Stimulated activated CD8-positive, alpha-beta memory T cell treated with anti-CD3 and anti-CD28 coated beads, Interleukin-2, amount 100 ng/mL, for 1 hour (primary cell): ENCODE results near the gene PEPD.

Experiments used
- DNase-seq, 2 donors: peaks; one replicate each; pipeline ENCODE4 v3.0.0-alpha.2; 2020; ENCODE audit warnings: low read depth in 2 of 2

Gene PEPD

DNA sequence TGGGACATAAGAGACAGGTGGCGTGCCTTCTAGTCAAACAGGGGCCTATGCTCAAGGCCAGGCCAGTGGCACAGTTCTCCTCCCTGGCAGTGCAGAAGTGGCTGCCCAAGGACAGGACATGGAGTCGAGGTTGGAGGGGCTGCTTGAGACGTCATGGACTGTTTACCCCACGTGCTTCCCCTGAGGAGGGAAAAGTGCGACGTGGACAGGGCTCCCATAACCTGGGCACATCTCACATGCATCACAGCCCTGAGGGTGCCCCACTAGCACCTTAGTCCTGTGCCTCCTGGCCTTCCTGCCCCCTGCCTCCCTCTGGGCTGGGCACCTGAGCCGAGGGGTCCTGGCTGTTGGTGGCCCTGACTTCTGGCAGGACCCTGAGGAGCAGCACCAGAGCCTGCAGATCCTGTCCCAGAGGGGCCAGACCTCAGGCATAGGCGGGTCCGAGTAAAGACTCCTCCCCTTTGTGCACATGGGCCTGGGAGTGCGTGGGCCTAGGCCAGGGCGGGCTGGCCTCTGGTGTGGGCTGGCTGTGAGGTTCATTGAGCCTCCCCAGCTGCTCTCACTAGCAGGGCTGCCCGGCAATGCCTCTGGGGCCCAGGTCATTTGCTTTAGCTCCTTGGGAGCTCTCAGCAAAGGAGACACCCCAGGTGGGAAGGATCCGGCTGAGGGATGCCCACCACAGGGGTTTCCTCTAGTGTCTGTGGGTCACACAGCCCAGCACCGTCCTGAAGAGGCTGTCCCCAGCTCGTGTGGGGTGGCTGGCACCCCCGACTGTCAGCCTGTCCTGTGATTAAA is 82.4 kb downstream of the PEPD start:
- no peak for DNase-seq

DNA sequence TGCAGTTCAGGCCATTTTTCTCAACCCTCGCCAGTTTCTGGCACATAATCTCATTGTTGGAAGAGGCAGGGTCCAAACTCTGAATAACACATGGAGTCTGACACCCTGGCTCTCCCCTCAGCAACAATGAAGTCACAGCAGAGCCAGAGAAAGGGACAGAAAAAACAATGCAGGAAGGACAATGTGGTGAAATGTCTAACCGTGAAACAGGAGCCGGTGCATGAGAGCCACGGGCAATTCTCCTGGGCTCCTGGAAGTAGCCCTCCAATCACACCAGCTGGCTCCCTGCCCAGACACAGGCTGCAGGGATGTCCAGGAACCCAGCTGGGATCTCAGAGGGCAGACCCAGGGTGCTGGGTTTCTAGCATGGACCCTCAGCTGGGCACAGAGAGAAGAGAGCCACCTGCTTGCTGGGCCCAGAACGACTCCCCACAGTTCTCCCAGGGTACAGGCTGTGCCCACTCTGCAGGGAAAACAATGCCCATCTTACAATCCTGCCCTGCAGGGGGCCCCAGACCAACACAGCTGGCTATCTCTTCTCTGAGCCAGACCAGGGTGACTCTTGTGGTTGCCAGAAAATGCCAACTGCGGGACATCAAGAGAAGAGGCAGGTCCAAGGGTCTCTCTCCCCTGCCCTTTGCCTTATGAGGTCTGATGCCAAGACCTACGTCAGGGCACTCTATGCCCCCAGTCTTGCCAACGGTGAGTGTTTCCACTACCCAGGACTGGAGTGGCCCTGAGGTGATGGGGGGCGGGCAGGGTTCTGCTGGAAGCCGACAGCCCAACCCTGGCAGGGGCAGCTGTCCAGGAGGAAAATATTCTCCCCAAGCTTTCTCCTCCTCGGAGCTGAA is 83.5 kb downstream of the PEPD start:
- DNase-seq = no peak

DNA sequence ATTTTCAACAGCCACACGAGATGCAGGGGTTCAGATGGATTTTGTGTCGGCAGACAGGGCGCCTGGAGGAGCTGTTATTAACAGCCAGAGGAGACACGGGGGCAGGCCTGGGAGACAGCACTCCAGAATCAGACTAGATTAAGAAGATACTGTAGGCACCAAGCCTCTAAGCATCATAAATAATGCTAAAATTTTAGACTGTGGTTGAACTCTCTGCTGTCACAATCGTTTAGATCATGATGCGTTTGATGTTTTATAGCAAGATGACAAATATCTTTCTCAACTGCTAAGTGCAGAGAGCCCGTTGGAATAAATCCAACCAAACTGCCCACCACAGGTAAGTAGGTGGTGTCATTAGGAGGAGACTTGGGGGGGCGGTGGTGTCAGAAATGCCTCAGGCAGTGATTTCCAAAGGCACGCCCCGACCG is 84.2 kb downstream of the PEPD start:
- no peak for DNase-seq

DNA sequence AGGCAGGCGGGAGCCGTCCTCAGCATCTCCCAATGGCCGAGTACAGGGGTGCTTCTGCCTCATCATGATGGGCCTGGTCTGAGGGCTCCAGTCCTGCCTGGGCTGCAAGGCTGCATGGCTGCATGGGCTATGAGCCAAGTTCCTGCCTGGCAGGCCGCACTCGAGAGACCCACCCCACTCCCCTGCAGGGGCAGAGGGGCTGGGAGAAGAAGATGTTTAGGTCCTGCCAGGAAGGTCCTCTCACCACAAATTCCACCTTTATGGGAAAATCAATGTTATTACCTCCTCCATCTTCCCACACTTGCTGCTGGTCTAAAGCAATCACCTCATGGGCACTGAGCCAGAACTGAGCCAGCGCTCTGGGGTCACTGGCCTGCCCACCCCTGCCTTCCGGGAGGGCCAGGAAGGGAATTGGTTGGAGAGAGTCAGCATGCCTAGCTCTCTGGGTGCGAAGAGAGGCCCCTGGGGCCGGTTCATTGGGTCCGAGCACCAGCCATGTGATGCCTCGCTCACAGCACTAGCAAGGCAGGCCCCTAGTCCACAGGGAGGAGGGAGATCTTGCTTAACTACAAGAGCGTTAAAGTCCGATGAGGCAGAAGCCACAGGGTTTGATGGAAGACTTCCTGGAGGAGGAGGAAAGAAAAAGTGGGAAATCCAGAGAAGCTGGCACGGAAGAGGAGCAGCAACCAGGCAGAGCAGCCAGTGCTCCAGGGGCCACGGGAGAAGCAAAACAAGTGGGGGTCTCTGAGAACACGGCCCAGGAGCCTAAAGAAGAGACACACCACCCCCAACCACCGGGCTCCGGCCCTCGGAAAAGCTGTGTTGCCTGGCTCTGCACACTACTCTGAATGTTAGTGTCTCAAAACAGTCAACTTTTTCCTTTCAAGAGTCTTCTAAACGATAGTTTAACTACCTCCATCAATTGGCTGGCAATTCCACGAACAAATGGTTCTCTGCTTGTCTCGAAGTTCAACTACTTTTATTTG is 84.9 kb downstream of the PEPD start:
- no peak for DNase-seq

DNA sequence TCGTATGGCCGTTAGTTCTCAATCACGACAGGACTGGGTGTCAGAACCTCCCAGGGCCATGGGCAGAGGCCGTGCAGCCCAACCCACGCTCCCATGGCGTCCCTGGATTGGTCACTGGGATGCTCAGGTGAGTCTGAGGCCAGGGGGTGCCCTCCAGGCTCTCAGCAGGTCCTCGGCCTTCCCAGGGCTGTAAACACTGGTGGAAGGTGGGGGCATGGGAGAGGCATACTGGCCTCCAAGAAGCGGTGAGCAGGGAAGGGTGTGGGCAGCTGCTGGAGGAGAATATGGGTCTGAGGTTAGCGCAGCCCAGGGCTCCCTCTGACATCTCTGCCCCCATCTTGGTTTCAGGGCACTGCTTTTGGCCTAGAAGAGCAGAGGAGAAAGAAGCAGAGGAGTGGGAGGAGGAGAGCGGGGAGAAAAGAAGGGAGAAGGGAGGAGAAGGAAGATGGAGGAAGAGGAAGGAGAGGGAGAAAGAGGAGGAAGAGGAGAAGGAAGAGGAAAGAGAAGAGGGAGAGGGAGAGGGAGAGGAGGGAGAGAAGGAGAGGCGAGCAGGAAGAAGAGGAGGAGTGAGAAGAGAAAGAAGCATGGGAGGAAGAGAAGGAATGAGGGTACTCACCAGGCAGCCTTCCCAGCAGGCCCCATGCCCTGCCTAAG is 85.8 kb downstream of the PEPD start:
- DNase-seq = no peak

DNA sequence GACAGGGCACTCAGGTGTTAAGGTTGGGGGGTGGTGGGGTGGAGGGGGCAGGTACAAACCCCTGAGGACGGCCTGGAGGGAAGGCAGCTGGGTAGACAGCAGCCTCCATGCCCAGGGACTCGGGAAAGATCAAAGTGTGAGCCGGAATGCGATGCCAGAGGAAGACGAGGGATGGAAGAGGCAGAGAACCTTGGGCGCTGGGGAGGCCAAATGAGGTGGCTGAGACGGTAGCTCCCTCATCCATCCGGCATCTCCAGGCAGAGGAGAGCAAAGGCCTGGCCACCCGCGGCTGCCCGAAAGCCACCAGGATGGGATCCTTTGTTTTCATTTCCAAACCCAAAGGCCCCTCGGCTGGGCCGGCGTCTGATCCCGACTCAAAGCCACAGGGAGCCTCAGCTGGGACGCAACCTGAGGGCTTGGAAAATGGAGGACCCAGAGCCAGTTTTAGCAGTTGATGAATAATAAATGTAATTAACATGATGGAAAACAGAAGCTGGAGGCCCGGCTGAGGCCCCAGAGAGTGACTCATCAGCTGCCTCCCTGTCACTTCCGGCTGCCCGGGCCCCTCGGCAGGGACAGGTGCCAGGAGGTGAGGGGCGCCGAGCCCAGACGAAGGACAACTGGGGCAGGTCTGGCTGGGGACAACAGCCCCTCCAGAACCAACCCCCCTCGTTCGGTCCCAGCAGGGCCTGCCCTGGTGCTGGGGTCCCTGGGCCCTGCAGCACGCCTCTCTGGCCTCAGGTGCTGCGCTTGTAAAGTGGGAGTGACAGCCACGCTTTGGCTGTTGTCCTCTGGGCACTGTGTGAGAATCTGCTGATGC is 86.5 kb downstream of the PEPD start:
- no peak for DNase-seq

DNA sequence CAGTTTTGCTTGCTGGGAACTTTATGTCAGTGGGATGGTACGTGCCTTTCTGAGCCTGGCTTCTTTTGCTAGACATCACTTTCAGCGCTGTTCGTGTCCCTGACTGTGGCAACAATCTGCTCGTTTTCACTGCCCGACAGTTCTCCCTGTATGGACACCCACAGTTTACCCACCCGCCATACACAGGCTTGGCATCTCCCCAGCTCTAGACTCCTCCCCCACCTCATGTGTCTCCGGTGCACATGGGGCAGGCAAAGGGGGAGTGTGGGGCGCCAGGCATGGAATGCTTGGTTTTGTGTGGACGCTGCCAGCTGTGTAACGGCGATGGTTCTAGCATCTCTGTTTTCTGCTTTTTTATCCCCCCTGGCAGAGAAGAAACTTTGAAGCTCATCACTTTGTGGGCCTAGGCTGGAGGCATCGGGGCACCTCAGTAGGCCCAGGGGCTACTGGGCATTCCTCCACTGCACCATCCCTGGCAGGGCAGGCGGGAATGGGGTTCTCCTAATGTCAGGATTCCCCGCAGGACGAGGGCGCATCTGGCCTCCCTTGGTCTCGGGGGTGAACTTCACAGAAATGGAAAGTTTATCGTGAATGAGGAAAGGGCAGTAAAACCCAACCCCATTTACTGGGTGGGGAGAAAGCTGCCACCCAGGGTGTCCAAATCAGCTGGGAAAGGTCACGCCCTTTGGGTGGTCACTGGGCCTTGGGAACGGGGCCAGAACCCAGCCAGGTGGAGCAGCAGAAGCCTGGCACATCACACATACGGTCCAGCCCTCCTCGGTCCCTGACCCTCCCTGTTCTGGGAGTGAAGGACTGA is 87.3 kb downstream of the PEPD start:
- DNase-seq = no peak

DNA sequence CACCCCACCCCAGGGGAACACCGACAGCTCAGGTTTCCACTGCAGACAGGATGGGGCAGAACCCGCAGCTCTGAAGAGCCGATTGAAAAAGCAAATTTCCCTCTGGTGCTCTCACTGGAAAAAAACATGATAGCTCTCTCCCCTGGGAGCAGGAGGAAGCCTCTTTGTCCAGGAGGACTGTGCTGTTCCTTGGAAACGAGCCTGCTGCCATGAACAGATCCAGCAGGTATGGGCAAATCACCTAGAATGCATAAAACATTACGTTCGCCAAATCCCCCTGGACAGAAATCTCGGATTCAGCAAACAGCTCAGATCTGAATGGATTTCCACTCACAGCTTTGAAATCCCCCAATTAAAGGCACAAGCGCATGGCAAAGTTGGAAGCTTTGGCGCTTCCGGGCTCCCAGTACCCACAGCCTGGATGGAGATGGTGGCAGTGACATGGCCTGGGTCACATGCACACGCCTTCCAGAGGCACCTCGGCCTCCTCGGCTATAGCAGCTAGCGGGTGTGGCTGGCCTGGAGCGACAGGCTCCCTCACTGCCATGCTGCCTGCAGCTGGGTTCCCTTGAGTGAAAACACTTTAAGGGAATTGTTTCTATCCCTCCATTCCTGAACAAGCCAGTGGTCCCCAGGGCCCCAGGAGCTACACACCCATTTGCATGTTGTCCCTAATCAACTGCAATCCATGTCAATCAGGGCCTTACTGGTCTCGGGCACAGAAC is 89.0 kb downstream of the PEPD start:
- no peak for DNase-seq

DNA sequence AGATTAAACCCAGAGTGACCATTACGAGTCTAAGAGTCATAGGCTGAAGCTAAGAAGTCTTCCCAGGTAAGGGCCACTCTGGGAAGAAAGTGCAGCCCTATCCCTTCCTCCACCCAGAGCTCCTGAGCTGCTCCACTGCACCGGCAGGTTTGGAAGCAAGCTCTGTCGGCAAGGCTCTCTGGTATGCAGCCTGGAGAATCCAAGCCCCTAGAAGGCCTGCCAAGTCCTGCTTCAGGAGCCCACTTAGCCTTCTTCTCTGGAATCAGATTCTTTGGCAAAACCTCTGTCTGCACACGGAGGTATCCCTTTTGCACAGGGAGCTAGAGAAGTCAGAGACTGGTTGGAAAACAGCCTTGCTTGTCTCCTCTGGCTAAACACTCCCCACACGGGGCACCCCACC is 89.6 kb downstream of the PEPD start:
- DNase-seq = no peak

DNA sequence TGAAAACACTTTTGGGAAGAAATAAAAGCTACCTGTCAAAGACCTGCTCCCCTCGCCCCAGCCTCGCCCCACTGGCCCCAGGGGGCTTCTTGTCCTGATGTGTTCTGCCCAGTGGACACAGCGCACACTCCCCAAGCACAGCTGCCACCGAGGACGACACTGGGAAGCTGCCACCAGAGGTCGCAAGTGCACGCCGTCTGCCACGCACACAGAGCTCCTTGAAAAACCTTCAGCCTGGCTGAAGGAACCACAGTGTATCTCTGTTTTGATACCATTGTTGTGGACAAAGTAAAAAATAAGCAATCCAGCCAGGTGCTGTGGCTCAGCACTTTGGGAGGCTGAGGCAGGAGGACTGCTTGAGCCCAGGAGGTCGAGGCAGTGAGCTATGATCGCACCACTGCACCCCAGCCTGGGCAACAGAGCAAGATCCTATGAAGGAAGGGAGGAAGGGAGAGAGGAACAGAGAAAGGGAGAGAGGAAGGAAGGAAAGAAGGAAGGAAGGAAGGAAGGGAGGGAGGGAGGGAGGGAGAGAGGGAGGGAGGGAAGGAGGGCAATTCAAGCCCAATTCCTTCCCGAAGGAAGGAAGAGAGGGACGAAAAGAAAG is 90.8 kb downstream of the PEPD start:
- DNase-seq = peak; percentile 22 to 35

DNA sequence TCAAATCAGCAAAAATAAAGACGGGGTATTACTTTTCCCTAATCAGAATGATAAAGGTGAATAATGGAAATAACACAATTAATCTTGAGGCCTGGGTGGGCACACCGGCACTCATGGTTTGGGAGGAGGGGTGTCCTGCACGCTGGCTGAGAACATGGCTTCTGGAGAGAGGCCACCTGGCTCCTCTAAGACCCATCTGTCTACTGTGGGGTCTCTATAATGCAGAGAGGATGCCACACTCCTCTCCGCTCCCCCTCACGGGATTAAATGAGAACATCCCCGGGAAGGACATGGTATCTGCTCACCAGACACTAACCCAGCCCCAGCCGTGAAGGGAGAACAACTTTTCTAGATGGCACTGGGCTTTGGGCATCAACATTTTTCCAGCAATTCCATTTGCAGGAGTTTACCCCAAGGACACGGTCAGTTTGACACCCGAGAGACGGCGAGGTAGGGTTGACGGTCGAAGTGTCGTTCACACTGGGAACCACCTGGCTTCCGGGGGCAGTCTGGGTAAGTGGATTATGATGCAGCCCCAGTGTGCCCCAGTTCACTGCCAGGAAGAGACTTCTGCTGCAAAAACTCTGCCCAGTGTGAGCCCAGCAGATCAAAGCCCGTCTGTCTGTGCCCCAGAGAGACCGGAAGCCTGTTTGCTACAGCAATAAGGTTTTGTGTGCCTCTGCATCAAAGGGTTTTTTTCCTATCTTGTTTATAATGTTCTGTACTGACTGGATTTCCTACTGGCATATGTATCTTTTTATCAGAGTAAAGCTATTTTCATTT is 91.5 kb downstream of the PEPD start:
- DNase-seq = no peak

DNA sequence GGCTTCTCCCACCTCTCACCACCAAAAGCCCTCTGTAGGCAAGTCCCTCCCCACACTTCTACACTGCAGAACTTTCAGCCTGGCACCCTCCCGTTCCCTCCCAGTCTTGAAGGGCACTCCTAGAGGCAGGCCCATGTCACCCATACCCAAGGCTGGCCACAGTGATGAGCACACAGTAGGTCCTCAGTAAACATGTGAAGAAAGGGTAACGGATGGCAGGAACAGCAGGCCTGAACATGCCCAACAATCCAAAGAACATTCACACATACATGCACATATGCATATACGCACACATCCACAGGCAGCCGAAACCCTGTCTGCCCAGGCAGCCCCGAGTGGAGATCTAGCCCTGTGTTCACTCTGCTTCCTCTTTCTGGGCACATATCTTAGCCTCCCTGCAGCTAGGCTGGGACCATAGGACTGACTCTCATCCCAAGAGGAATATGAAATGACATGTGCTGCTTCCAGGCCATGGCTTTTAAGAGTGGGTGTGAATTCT is 92.9 kb downstream of the PEPD start:
- no peak for DNase-seq

DNA sequence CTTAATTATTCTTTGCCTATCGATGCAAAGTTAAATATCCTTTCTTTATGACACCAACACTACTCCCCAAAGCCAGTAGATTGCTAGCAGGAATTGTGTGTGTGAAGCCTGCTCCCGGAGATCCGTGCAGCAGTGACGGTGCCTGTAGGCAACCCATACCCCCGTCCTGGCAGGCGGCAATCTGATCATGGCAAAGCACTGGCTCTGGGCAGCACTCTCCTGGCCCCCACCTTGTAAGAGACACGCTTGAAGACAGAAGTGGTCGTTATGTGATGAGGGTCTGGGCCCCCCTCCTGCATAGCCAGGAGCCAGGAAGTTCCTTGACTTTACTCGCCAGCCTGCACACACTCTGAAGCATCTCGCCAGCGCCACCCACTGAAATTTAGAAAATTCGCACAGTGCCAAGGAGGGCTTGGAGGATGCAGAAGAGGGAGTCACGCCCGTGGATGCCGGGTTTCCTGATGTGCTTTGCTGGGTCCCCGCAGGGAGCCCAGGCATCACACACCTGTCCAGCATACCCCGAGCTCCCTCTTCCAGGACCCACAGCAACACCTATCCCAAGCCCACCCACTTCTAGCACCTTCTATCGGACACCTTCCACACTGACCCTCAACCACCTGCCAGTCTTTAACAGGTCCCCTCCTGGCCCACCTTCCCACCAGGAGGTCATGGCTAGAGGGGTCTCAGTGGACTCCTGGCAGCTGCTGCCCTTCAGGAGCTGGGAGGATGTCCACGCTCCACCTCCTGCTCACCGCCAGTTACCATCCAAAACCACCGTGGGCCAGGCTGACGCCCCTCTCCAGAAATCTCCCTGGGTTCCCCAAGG is 93.6 kb downstream of the PEPD start:
- no peak for DNase-seq

DNA sequence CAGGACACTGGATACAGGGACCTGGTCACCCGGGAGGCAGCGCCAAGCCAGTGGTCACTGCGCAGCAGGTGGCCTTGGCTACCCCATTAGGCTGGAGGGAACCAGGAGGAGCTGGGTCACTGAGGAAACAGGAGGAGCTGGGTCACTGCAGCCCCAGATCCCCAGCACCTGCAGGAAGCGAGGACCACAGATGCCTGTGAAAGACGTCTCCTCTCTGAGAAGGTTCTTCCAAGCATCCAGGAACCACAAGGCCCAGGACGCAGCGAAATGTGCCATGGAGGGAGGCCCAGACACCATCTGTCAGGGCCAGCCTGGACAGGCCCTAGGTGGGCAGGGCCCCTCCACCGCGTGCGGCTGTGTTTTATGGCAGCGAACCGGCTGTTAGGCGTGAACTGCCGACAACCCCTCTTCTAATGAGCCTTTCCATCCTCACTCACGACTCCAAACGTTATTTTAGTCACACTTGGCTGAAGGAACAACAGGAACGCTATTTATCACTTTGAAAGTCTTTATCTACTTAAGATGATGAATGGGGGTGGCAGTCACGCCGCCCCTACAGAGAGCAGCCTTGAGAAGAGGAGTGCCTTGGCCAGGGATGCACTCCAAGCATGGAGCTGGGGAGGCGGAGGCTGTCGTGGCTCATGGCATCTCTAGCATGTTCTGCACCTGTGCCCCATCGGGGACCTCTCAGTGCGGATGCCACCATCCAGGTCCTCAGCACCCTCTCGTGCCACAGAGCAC is 94.8 kb downstream of the PEPD start:
- no peak for DNase-seq

DNA sequence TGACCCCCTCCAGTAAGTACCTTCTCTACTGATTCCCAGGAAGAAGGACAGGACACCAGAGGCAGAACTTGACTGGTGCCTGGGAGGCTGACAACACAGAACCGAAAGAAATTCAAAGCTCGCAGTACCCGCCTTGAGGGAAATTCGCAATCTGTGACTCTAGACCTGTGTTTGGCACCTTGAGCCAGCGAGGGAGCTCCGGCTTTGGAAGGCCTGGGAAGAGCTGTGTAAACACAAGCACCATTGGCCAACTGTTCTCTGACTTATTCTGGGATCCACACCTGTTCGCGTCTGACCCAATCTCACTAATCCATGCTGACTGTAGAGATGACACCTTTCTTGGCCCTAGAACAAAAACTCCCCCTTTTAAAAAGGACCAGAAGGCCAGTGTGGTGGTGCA is 97.4 kb downstream of the PEPD start:
- DNase-seq = no peak
